HFF-Myc (cell line): Measurements from ENCODE around the gene SHANK3.

Experiments
- DNase-seq: peaks from one replicate; pipeline ENCODE4 v3.0.0-alpha.2; 2011; ENCODE audit warnings: low read depth; ENCODE audit errors: extremely low read depth
- H3K4me3 ChIP-seq: replicated peaks from 2 replicates; pipeline ENCODE4 v1.5.1; 2011; ENCODE audit warnings: low read depth, mild to moderate bottlenecking, control low read depth, low read length
- TF ChIP-seq, protein P1 (sequence below): IDR thresholded peaks from 2 replicates; pipeline ENCODE4 v1.5.1; 2012; ENCODE audit warnings: mild to moderate bottlenecking, low read depth, low read length, control low read depth; ENCODE audit errors: missing control alignments

SHANK3 gene

DNA sequence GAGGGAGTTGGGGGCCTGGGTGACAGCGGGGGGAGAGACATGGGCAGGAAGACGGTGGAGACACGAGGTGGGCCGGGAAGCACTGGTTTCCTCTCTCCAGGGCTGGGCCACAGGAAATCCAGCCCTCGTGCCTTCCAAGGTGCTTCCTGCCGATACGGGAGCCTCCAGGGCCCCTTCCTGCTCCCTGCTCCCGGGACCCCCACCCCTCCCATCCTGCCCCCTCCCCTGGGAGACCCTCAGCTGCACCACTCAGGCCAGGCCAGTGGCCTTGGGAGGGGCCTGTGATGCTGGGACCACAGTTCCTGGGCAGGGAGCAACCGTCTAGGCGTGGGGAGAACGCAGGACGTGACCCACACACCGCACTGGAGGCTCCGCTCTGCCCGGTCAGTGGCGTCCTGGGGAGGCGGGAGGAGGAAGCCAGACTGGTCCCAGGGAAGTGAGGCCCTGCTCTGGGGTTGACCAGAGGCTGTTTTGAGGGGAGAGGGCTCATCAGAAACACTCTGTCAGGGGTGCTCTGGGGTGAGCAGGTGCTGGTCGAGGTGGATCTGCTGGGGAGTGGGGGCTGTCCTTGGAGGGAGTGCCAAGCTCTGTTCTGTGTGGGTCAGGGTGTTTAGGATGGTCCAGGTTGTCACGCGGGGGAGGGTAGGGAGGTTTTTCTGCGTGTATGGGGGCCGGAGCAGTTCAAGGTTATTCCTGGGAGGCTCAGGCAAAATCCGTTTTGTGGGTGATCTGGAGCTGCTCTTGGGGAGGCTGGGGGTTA is at the start of gene SHANK3:
Gene SHANK3, plus strand, starts transcription at position 353 of the 760 bp plus-strand sequence.
- no peak for DNase-seq
- H3K4me3 ChIP-seq: no peak within 1 kb of the TSS
- TF ChIP-seq, protein P1, sequence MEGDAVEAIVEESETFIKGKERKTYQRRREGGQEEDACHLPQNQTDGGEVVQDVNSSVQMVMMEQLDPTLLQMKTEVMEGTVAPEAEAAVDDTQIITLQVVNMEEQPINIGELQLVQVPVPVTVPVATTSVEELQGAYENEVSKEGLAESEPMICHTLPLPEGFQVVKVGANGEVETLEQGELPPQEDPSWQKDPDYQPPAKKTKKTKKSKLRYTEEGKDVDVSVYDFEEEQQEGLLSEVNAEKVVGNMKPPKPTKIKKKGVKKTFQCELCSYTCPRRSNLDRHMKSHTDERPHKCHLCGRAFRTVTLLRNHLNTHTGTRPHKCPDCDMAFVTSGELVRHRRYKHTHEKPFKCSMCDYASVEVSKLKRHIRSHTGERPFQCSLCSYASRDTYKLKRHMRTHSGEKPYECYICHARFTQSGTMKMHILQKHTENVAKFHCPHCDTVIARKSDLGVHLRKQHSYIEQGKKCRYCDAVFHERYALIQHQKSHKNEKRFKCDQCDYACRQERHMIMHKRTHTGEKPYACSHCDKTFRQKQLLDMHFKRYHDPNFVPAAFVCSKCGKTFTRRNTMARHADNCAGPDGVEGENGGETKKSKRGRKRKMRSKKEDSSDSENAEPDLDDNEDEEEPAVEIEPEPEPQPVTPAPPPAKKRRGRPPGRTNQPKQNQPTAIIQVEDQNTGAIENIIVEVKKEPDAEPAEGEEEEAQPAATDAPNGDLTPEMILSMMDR: no peak

DNA sequence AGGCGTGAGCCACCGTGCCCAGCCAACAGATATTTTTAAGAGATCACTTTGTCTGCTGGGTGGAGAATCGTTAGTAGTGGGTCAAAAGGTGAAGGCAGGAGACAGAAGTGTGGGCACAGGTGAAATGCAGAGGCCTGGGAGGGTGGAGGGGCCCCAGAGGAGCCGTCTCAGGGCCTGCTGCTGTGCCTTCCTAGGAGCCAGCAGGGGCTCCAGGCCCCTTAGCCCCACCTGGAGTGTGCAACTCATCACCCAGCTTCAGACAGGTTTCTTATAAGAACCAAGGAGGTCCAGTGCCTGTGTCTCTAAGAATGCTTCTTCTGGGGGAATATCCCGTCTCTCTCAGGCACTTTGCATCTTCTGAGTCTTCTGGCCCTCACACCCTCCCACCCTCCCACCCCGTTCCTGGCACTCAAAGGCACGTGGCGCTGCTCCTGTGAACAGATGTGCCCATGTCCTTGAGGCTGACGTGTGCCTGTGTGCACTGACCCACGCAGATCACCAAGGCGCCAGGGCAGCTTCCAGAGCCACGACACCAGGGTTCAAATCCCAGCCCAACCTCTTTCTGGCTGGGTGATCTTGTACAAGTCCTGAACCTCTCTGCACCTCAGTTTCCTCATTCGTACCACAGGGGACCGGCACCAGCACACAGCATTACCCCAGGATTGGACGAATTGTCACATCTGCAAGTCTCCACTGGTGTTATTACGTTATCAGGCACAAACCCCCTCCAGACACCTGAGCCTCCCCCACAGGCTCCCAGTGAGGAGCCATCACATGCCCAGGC is 48.1 kb upstream of the SHANK3 start:
- TF ChIP-seq, protein P1: no peak
- H3K4me3 ChIP-seq: no peak overlapping the region
- no peak for DNase-seq

GRCh38 chr22:50625131-50625567 is 47.5 kb upstream of the SHANK3 start:
- no peak overlapping the region for H3K4me3 ChIP-seq
- TF ChIP-seq, protein P1: no peak
- no peak for DNase-seq

- no peak overlapping the region for H3K4me3 ChIP-seq
- DNase-seq: no peak
- TF ChIP-seq, protein P1: no peak
These were observed 46.9 kb upstream of the SHANK3 start for GRCh38 chr22:50625568-50626313.

GRCh38 chr22:50626314-50626849 is 46.2 kb upstream of the SHANK3 start:
- no peak for DNase-seq
- TF ChIP-seq, protein P1: no peak
- no peak overlapping the region for H3K4me3 ChIP-seq

GRCh38 chr22:50626850-50627641 is 45.6 kb upstream of the SHANK3 start:
- no peak for DNase-seq
- TF ChIP-seq, protein P1: no peak
- peak overlapping the region; percentile 75 for H3K4me3 ChIP-seq
